K562 (cell line): Measurements from ENCODE around the gene ARID3A. TPM values are rescaled to one million over a fixed set of nuclear protein-coding genes. Genes with fewer than 3 reads are reported as not detected.
A peak's percentile ranks its signal among the peaks of the same experiment; 100 is the strongest.

Experiments
- ARID2 ChIP-seq: fragments of 450-650 bp; IDR thresholded peaks from 2 replicates; pipeline ENCODE4 v1.6.1; 2017; ENCODE audit warnings: antibody characterized with exemption, mild to moderate bottlenecking
- BCLAF1 ChIP-seq, 2 experiments: fragments of 450-650 bp in 1 of 2; IDR thresholded peaks; 2 replicates each; pipeline ENCODE4 v1.6.1; 2011 to 2017; ENCODE audit warnings: low read depth in 2 of 2, antibody characterized with exemption in 1 of 2, borderline replicate concordance in 1 of 2, low read length in 1 of 2, mild to moderate bottlenecking in 1 of 2, mixed read lengths in 1 of 2; ENCODE audit not compliant: control insufficient read depth in 1 of 2
- CREM ChIP-seq: IDR thresholded peaks from 2 replicates; pipeline ENCODE4 v1.6.1; 2014; ENCODE audit warnings: antibody characterized with exemption, low read depth
- DLX4 ChIP-seq: fragments of 250-450 bp; sonication (Bioruptor Pico); IDR thresholded peaks from 2 replicates; pipeline ENCODE4 v1.6.1; 2021; ENCODE audit warnings: mild to moderate bottlenecking
- E4F1 ChIP-seq: fragments of 250-450 bp; sonication (Bioruptor Pico); IDR thresholded peaks from 2 replicates; pipeline ENCODE4 v1.5.0; 2021; ENCODE audit warnings: mild to moderate bottlenecking, borderline replicate concordance
- ELK3 ChIP-seq: fragments of 450-650 bp; formaldehyde crosslinking; IDR thresholded peaks from 2 replicates; pipeline ENCODE4 v1.4.0; 2020; ENCODE audit warnings: mild to moderate bottlenecking
- ERF ChIP-seq: fragments of 450-650 bp; formaldehyde crosslinking; IDR thresholded peaks from 2 replicates; pipeline ENCODE4 v1.4.0; 2020; ENCODE audit warnings: mild to moderate bottlenecking, mixed read lengths
- ETV5 ChIP-seq: sonication (generic); formaldehyde crosslinking; IDR thresholded peaks from 2 replicates; pipeline ENCODE4 v1.4.0; 2020; ENCODE audit warnings: low read depth, mild to moderate bottlenecking, missing genetic modification reagents
- FOXK1 ChIP-seq: sonication (generic); formaldehyde crosslinking; IDR thresholded peaks from 2 replicates; pipeline ENCODE4 v1.8.0; 2022; ENCODE audit warnings: missing genetic modification reagents, mild to moderate bottlenecking, borderline replicate concordance
- KAT8 ChIP-seq: fragments of 450-650 bp; IDR thresholded peaks from 2 replicates; pipeline ENCODE4 v1.6.1; 2016; ENCODE audit warnings: low read depth, mild to moderate bottlenecking
- MIER1 ChIP-seq: fragments of 450-650 bp; IDR thresholded peaks from 2 replicates; pipeline ENCODE4 v1.6.1; 2016; ENCODE audit warnings: antibody characterized with exemption, mild to moderate bottlenecking, low read depth
- NELFE ChIP-seq: IDR thresholded peaks from 2 replicates; pipeline ENCODE4 v1.6.1; 2011; ENCODE audit warnings: mild to moderate bottlenecking; ENCODE audit not compliant: insufficient read depth, insufficient read length
- NFYB ChIP-seq: IDR thresholded peaks from 2 replicates; pipeline ENCODE4 v1.6.1; 2011; ENCODE audit warnings: mild to moderate bottlenecking, moderate library complexity; ENCODE audit not compliant: insufficient read length; ENCODE audit errors: extremely low read depth
- PCBP2 ChIP-seq: fragments of 200-400 bp; formaldehyde crosslinking; IDR thresholded peaks from 2 replicates; pipeline ENCODE4 v1.6.1; 2018; ENCODE audit warnings: low read length, low read depth, mild to moderate bottlenecking, moderate library complexity; ENCODE audit not compliant: poor library complexity, severe bottlenecking
- POLR2A ChIP-seq: fragments of 450-650 bp; conservative IDR thresholded peaks from 2 replicates; pipeline ENCODE4 v1.6.1; 2016
- PTTG1 ChIP-seq: fragments of 450-650 bp; IDR thresholded peaks from 2 replicates; pipeline ENCODE4 v1.6.1; 2016; ENCODE audit warnings: low read depth, mild to moderate bottlenecking, missing genetic modification characterization, missing compliant biosample characterization
- SMAD1 ChIP-seq: fragments of 150-350 bp; IDR thresholded peaks from 2 replicates; pipeline ENCODE4 v1.6.1; 2014; ENCODE audit warnings: low read length, low read depth; ENCODE audit not compliant: partially characterized antibody
- ZBTB1 ChIP-seq: sonication (generic); formaldehyde crosslinking; IDR thresholded peaks from 2 replicates; pipeline ENCODE4 v1.8.1; 2023; ENCODE audit warnings: missing genetic modification reagents, low read depth, mild to moderate bottlenecking, borderline replicate concordance
- ZNF347 ChIP-seq: fragments of 450-650 bp; formaldehyde crosslinking; IDR thresholded peaks from 2 replicates; pipeline ENCODE4 v1.4.0; 2020; ENCODE audit warnings: low read depth, mild to moderate bottlenecking, moderate library complexity
- ZNF384 ChIP-seq: IDR thresholded peaks from 2 replicates; pipeline ENCODE4 v1.6.1; 2012; ENCODE audit warnings: low read depth, low read length, improper control_type of control experiment
- ZNF431 ChIP-seq: sonication (generic); formaldehyde crosslinking; IDR thresholded peaks from 2 replicates; pipeline ENCODE4 v1.8.0; 2022; ENCODE audit warnings: mild to moderate bottlenecking, missing genetic modification reagents
- ZNF444 ChIP-seq: fragments of 250-450 bp; sonication (Bioruptor Pico); IDR thresholded peaks from 2 replicates; pipeline ENCODE4 v1.4.0; 2020; ENCODE audit warnings: mild to moderate bottlenecking, moderate library complexity
- polyA plus RNA-seq, 8 experiments: library from polyadenylated mRNA; depleted of rRNA in 4 of 8; stranded (reverse) in 5 of 8; unstranded in 3 of 8; fragments of >200 nt; fragmentation: Nextera tagmentation in 2 of 8; fragmentation: Illumina TruSeq in 1 of 8; extraction: Ambion mirVana in 2 of 8; extraction: Trizol in 1 of 8; gene quantifications; 2 replicates each; pipeline versions ENCODE4 v1.2.1 to v1.2.3, GENCODE V29; 2011 to 2014; ENCODE audit warnings: inconsistent platforms in 1 of 8, missing spikeins in 1 of 8
- total RNA-seq, 7 experiments: library from RNA; depleted of rRNA in 6 of 7; stranded (reverse); fragments of >200 nt in 6 of 7; fragmentation: Illumina TruSeq in 2 of 7; extraction: Trizol in 2 of 7; gene quantifications; 2 replicates each; pipeline versions ENCODE4 v1.2.1 to v1.2.3, GENCODE V29; 2011 to 2021; ENCODE audit warnings: low replicate concordance in 1 of 7

Gene ARID3A
- total and polyA plus RNA-seq, 9 of the 15 experiments (the other 6 are each of a cell fraction or from before 2014, with no cell fraction given), result 1.4 to 118 (median 31.2) TPM

- TF ChIP-seq FOXK1 (CRISPR knock-in tag) (no peak), ZNF384 (no peak), NFYB (no peak), CREM (peak; percentile 91), KAT8 (no peak), ZNF431 (CRISPR knock-in tag) (0 out of 2 replicates have a peak, but pooled peaks have one; percentile 28), ZBTB1 (CRISPR knock-in tag) (no peak), ELK3 (CRISPR knock-in tag) (no peak), DLX4 (CRISPR knock-in tag) (no peak), ETV5 (CRISPR knock-in tag) (peak; percentile 89), ZNF444 (CRISPR knock-in tag) (no peak), ZNF347 (CRISPR knock-in tag) (no peak), NELFE (no peak), BCLAF1 (IDR thresholded peaks at IDR 0.05; ENCODE audit: borderline replicate concordance in 1 of 2, control insufficient read depth in 1 of 2, low read depth in 2 of 2, low read length in 1 of 2) (no peak), ERF (CRISPR knock-in tag) (no peak), PCBP2 (no peak), E4F1 (no peak), MIER1 (no peak), ARID2 (no peak), POLR2A (peak; percentile 60; the same call in 1 of the 2 replicates), PTTG1 (tag) (no peak), SMAD1 (peak; percentile 86)
Observed at GRCh38 chr19:907183-907853, 18.5 kb upstream of the ARID3A start (continued).
